ENCODE data around the gene AKAP6. TPM values are rescaled to one million over a fixed set of nuclear protein-coding genes. Genes with fewer than 3 reads are reported as not detected.

The AKAP6 gene
- total RNA-seq, 4 donors from 2014 or later, result 1.1 to 16.0 (median 6.0) TPM

GRCh38 chr14:32481707-32482106, 152.6 kb downstream of the AKAP6 start:
- intact Hi-C loops (cut with DNase I), result no loop called here
- no peak for DNase-seq
- H3K27me3 ChIP-seq, result no peaks in the 10 kb centered on the region
- H3K9me3 ChIP-seq, result no peaks in the 10 kb centered on the region
- H3K27ac ChIP-seq, result no peak overlapping the region
- TF ChIP-seq CTCF (IDR thresholded peaks at IDR 0.05) (no peak), POLR2A (IDR thresholded peaks at IDR 0.05) (no peak)
- WGBS, 2 donors, result 13 to 27% methylated on average over 1 of the region's 1 CpG
- peaks cover 0 to 19% (median 3%) of the 10 kb centered on the region in 3 donors for H3K4me1 ChIP-seq
- no peak overlapping the region for H3K4me3 ChIP-seq
- no peaks in the 10 kb centered on the region for H3K36me3 ChIP-seq

GRCh38 chr14:32491416-32492016, 162.4 kb downstream of the AKAP6 start:
- no peak overlapping the region for H3K4me3 ChIP-seq
- no peak for DNase-seq
- WGBS, 2 donors, result 79 to 81% methylated on average over 3 of the region's 3 CpGs
- H3K36me3 ChIP-seq, result no peaks in the 10 kb centered on the region
- no peaks in the 10 kb centered on the region for H3K27me3 ChIP-seq
- no peak overlapping the region for H3K27ac ChIP-seq
- TF ChIP-seq CTCF (IDR thresholded peaks at IDR 0.05) (no peak), POLR2A (IDR thresholded peaks at IDR 0.05) (no peak)
- no peaks in the 10 kb centered on the region for H3K9me3 ChIP-seq
- peaks cover 0 to 21% (median 0%) of the 10 kb centered on the region in 3 donors for H3K4me1 ChIP-seq
- intact Hi-C loops (cut with DNase I), result no loop called here

GRCh38 chr14:32492457-32492856, 163.4 kb downstream of the AKAP6 start:
- Histone ChIP-seq H3K4me1 (peaks cover 0 to 27% (median 0%) of the 10 kb centered on the region in 3 donors), H3K27me3 (no peaks in the 10 kb centered on the region), H3K9me3 (no peaks in the 10 kb centered on the region), H3K4me3 (no peak overlapping the region), H3K36me3 (no peaks in the 10 kb centered on the region), H3K27ac (no peak overlapping the region)
- no peak for DNase-seq
- TF ChIP-seq CTCF (IDR thresholded peaks at IDR 0.05) (no peak), POLR2A (IDR thresholded peaks at IDR 0.05) (no peak)
- intact Hi-C loops (cut with DNase I), result no loop called here

- peak overlapping the region in 3 of 4 donors; percentile 2 to 38 (median 32) for H3K27ac ChIP-seq
- intact Hi-C loops (cut with DNase I), result no loop called here
- no peaks in the 10 kb centered on the region for H3K27me3 ChIP-seq
- 51 to 71% methylated on average over 5 of the region's 5 CpGs for WGBS, 2 donors
- H3K36me3 ChIP-seq, result no peaks in the 10 kb centered on the region
- peak overlapping the region in 1 of 4 donors; percentile 15 for H3K4me3 ChIP-seq
- no peaks in the 10 kb centered on the region for H3K9me3 ChIP-seq
- no peak for DNase-seq
- peaks cover 0 to 28% (median 0%) of the 10 kb centered on the region in 3 donors for H3K4me1 ChIP-seq
- TF ChIP-seq CTCF (IDR thresholded peaks at IDR 0.05) (no peak), POLR2A (IDR thresholded peaks at IDR 0.05) (no peak)
Observed at GRCh38 chr14:32494609-32495434, 165.7 kb downstream of the AKAP6 start.

GRCh38 chr14:32495435-32495734, 166.3 kb downstream of the AKAP6 start:
- no peaks in the 10 kb centered on the region for H3K9me3 ChIP-seq
- H3K27ac ChIP-seq, result peak overlapping the region in 2 of 4 donors; percentile 32 to 38
- no peak for DNase-seq
- 70 to 71% methylated on average over 6 of the region's 6 CpGs for WGBS, 2 donors
- intact Hi-C loops (cut with DNase I), result no loop called here
- TF ChIP-seq POLR2A (IDR thresholded peaks at IDR 0.05), result no peak
- TF ChIP-seq CTCF (IDR thresholded peaks at IDR 0.05), result no peak
- H3K4me3 ChIP-seq, result peak overlapping the region in 1 of 4 donors; percentile 15
- no peaks in the 10 kb centered on the region for H3K36me3 ChIP-seq
- H3K27me3 ChIP-seq, result no peaks in the 10 kb centered on the region
- peaks cover 0 to 33% (median 0%) of the 10 kb centered on the region in 3 donors for H3K4me1 ChIP-seq
